HCT116 (cell line): ENCODE data around the gene ALDH3A1. TPM values are rescaled to one million over a fixed set of nuclear protein-coding genes. Genes with fewer than 3 reads are reported as not detected.

Experiments
- ATAC-seq: fragments of 200-7000 bp; cut with Tn5 transposase; 2 replicates; pipeline ENCODE4 v1.9.1; 2020; ENCODE audit warnings: mild to moderate bottlenecking, moderate library complexity
- BruUV-seq: library from RNA; stranded (reverse); fragments of 400-500 nt; replicated peaks from 2 replicates; lab custom pipeline; 2021; lab: Mats Ljungman, UMichigan
- CTCF ChIA-PET: fragments of 300-600 bp; sonication (Branson Sonifier 250); formaldehyde crosslinking; loops from one replicate; lab custom pipeline; 2021; ENCODE audit warnings: antibody characterized with exemption; lab: Charles Lee
- POLR2A ChIA-PET: fragments of 300-600, 350-600 bp; sonication (Branson Sonifier 250); formaldehyde crosslinking; loops from one replicate; lab custom pipeline; 2021; ENCODE audit warnings: antibody characterized with exemption; lab: Charles Lee
- RAD21 ChIA-PET, 2 experiments: fragments of 300-600 bp; sonication (Branson Sonifier 250); formaldehyde crosslinking; loops; one replicate each; lab custom pipeline; 2023; ENCODE audit warnings: low total read pairs in 2 of 2; ENCODE audit not compliant: uncharacterized antibody in 2 of 2, unreplicated experiment in 2 of 2, low non-redundant PET in 1 of 2; lab: Charles Lee
- DNase-seq: peaks from one replicate; pipeline ENCODE4 v3.0.0-alpha.2; 2010; ENCODE audit warnings: low read depth, low spot score
- H2AFZ ChIP-seq: fragments of 200-600 bp; shearing (Covaris generic), sonication (generic); 2 replicates; pipeline ENCODE4 v1.6.1; 2017; ENCODE audit warnings: low read depth, mixed run types, mixed read lengths, antibody characterized with exemption, low read length; ENCODE audit not compliant: poor library complexity, severe bottlenecking
- H3K27ac ChIP-seq: 2 replicates; pipeline ENCODE4 v1.5.1; 2012; ENCODE audit warnings: low read depth, low read length
- H3K27me3 ChIP-seq: fragments of 200-600 bp; sonication (generic); 2 replicates; pipeline ENCODE4 v1.6.1; 2016; ENCODE audit warnings: mixed run types, low read length, mixed read lengths; ENCODE audit not compliant: insufficient read depth
- H3K36me3 ChIP-seq, 2 experiments: fragments of 200-500 bp in 1 of 2; fragments of 200-600 bp in 1 of 2; sonication (Bioruptor generic) in 1 of 2; sonication (generic) in 1 of 2; 2 replicates each; pipeline versions ENCODE4 v1.5.1 to v1.6.1; 2014 to 2016; ENCODE audit warnings: low read length in 2 of 2, inconsistent platforms in 1 of 2, mixed read lengths in 1 of 2, mixed run types in 1 of 2; ENCODE audit not compliant: insufficient read depth in 2 of 2, control insufficient read depth in 1 of 2
- H3K4me1 ChIP-seq, 2 experiments: fragments of 200-600 bp in 1 of 2; sonication (generic) in 1 of 2; 2 replicates each; pipeline versions ENCODE4 v1.5.1 to v1.6.1; 2012 to 2017; ENCODE audit warnings: low read length in 2 of 2, inconsistent platforms in 1 of 2, mild to moderate bottlenecking in 1 of 2, mixed read lengths in 1 of 2, mixed run types in 1 of 2, moderate library complexity in 1 of 2; ENCODE audit not compliant: insufficient read depth in 2 of 2, control insufficient read depth in 1 of 2
- H3K4me2 ChIP-seq: fragments of 200-600 bp; sonication (generic); 2 replicates; pipeline ENCODE4 v1.6.1; 2017; ENCODE audit warnings: mixed run types, low read length, mixed read lengths
- H3K4me3 ChIP-seq, 2 experiments: fragments of 200-600 bp in 1 of 2; sonication (generic) in 1 of 2; replicated peaks in 1 of 2; 2 replicates each; pipeline ENCODE4 v1.5.1; 2011 to 2016; ENCODE audit warnings: low read length in 2 of 2, control low read depth in 1 of 2, low read depth in 1 of 2, mild to moderate bottlenecking in 1 of 2, mixed read lengths in 1 of 2, mixed run types in 1 of 2
- H3K79me2 ChIP-seq: fragments of 200-600 bp; sonication (generic); 2 replicates; pipeline ENCODE4 v1.6.1; 2017; ENCODE audit warnings: mild to moderate bottlenecking, mixed run types, low read length, moderate library complexity, mixed read lengths; ENCODE audit not compliant: insufficient read depth
- H3K9ac ChIP-seq: fragments of 200-600 bp; sonication (generic); 2 replicates; pipeline ENCODE4 v1.6.1; 2016; ENCODE audit warnings: low read length, mixed read lengths
- H3K9me2 ChIP-seq: fragments of 200-600 bp; sonication (generic), shearing (Covaris generic); 2 replicates; pipeline ENCODE4 v1.6.1; 2017; ENCODE audit warnings: mixed run types, mild to moderate bottlenecking, moderate library complexity; ENCODE audit not compliant: insufficient read depth
- H3K9me3 ChIP-seq, 2 experiments: fragments of 200-500 bp in 1 of 2; fragments of 200-600 bp in 1 of 2; sonication (Bioruptor generic) in 1 of 2; sonication (generic) in 1 of 2; 2 replicates each; pipeline ENCODE4 v1.6.1; 2014 to 2017; ENCODE audit warnings: low read length in 2 of 2, mixed read lengths in 2 of 2, inconsistent platforms in 1 of 2, low read depth in 1 of 2, mild to moderate bottlenecking in 1 of 2, mixed run types in 1 of 2, moderate library complexity in 1 of 2; ENCODE audit not compliant: control insufficient read depth in 1 of 2, insufficient read depth in 1 of 2
- H4K20me1 ChIP-seq: fragments of 200-600 bp; sonication (generic), shearing (Covaris generic); 2 replicates; pipeline ENCODE4 v1.6.1; 2017; ENCODE audit warnings: mixed run types, mild to moderate bottlenecking, moderate library complexity; ENCODE audit not compliant: insufficient read depth
- CBX3 ChIP-seq: IDR thresholded peaks from 2 replicates; pipeline ENCODE4 v1.6.1; 2012; ENCODE audit warnings: low read depth
- CEBPB ChIP-seq: IDR thresholded peaks from 2 replicates; pipeline ENCODE4 v1.6.1; 2012; ENCODE audit warnings: low read depth
- CTCF ChIP-seq, 3 experiments: fragments of 200-600 bp in 1 of 3; sonication (generic) in 1 of 3; IDR thresholded peaks in 2 of 3; conservative IDR thresholded peaks in 1 of 3; 2 replicates each; pipeline ENCODE4 v1.5.1; 2012 to 2017; ENCODE audit warnings: low read depth in 2 of 3, low read length in 2 of 3, antibody characterized with exemption in 1 of 3, borderline replicate concordance in 1 of 3, control low read depth in 1 of 3, mild to moderate bottlenecking in 1 of 3, mixed read lengths in 1 of 3, mixed run types in 1 of 3, moderate library complexity in 1 of 3; ENCODE audit not compliant: insufficient read depth in 1 of 3
- EGR1 ChIP-seq: IDR thresholded peaks from 2 replicates; pipeline ENCODE4 v1.6.1; 2012; ENCODE audit warnings: low read depth
- ELF1 ChIP-seq: IDR thresholded peaks from 2 replicates; pipeline ENCODE4 v1.6.1; 2012; ENCODE audit warnings: low read depth, borderline replicate concordance
- EZH2phosphoT487 ChIP-seq: fragments of 200-600 bp; IDR thresholded peaks from 2 replicates; pipeline ENCODE4 v1.6.1; 2018; ENCODE audit warnings: antibody characterized with exemption, borderline replicate concordance
- FOSL1 ChIP-seq: IDR thresholded peaks from 2 replicates; pipeline ENCODE4 v1.6.1; 2012; ENCODE audit warnings: low read depth
- JUND ChIP-seq: IDR thresholded peaks from 2 replicates; pipeline ENCODE4 v1.6.1; 2012
- MAX ChIP-seq: IDR thresholded peaks from 2 replicates; pipeline ENCODE4 v1.6.1; 2012
- POLR2AphosphoS5 ChIP-seq: IDR thresholded peaks from 2 replicates; pipeline ENCODE4 v1.6.1; 2011; ENCODE audit warnings: mild to moderate bottlenecking, low read depth, low read length, moderate library complexity
- RAD21 ChIP-seq: IDR thresholded peaks from 2 replicates; pipeline ENCODE4 v1.6.1; 2012; ENCODE audit warnings: low read depth, mild to moderate bottlenecking
- SIN3A ChIP-seq: IDR thresholded peaks from 2 replicates; pipeline ENCODE4 v1.6.1; 2012; ENCODE audit warnings: low read depth
- SP1 ChIP-seq: IDR thresholded peaks from 2 replicates; pipeline ENCODE4 v1.6.1; 2012; ENCODE audit warnings: low read depth
- TCF7L2 ChIP-seq: IDR thresholded peaks from 2 replicates; pipeline ENCODE4 v1.7.0; 2011; ENCODE audit warnings: borderline replicate concordance, inconsistent platforms; ENCODE audit not compliant: insufficient read depth, insufficient read length; ENCODE audit errors: extremely low read depth
- YY1 ChIP-seq: IDR thresholded peaks from 2 replicates; pipeline ENCODE4 v1.6.1; 2011; ENCODE audit warnings: low read length, low read depth, moderate library complexity, mild to moderate bottlenecking; ENCODE audit not compliant: insufficient replicate concordance; ENCODE audit errors: extremely low read depth
- ZNF274 ChIP-seq: fragments of 200-500 bp; sonication (Bioruptor generic); IDR thresholded peaks from 2 replicates; pipeline ENCODE4 v1.6.1; 2014; ENCODE audit warnings: mild to moderate bottlenecking, low read depth, low read length, inconsistent platforms
- intact Hi-C: fragments of 100-400 bp; cut with micrococcal nuclease; formaldehyde crosslinking; loops from 2 replicates; pipeline ENCODE4 v1.10.0; 2022
- total RNA-seq: library from RNA; stranded (reverse); gene quantifications from one replicate; pipeline ENCODE4 v1.2.1, GENCODE V29; 2021; ENCODE audit not compliant: unreplicated experiment
- TF ChIP-seq, protein P1 (sequence below): IDR thresholded peaks from 2 replicates; pipeline ENCODE4 v1.6.1; 2011; ENCODE audit warnings: mild to moderate bottlenecking, low read length, moderate library complexity; ENCODE audit not compliant: insufficient replicate concordance; ENCODE audit errors: extremely low read depth
- TF ChIP-seq, protein P2 (sequence below): IDR thresholded peaks from 2 replicates; pipeline ENCODE4 v1.6.1; 2012

The ALDH3A1 gene
- total RNA-seq, 1 experiment from 2014 or later: 0.86 TPM

DNA sequence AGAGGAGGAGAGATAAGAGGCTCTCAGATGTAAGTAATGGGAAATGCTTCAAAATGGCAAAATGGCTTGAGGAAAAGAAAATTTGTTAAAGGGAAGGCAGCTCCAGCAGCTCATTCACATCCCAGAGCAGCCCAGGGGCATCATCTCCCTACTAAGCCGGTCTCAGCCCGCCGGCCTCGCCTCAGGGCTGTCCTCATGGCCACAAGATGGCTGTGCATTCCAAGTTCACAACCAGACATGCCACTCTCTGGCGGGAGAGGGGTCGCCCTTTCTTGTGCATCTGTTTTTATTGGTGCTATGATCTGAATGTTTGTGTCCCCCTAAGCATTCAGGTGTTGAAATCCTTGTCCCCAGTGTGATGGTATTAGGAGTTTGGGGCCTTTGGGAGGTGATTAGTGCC, 18.2 kb downstream of the ALDH3A1 start:
- intact Hi-C loops: no loop called here
- Histone ChIP-seq H3K9ac (no peak overlapping the region), H3K27me3 (no peaks in the 10 kb centered on the region), H3K36me3 (no peaks in the 10 kb centered on the region), H2AFZ (no peak overlapping the region), H4K20me1 (no peaks in the 10 kb centered on the region), H3K4me1 (no peaks in the 10 kb centered on the region), H3K9me3 (no peaks in the 10 kb centered on the region), H3K9me2 (no peaks in the 10 kb centered on the region), H3K79me2 (no peaks in the 10 kb centered on the region), H3K4me3 (no peak overlapping the region), H3K4me2 (no peak overlapping the region), H3K27ac (no peak overlapping the region)
- ChIA-PET POLR2A (no interaction called here), CTCF (interaction anchor here (0.9 kb wide), 1 partner anchor 15 kb away, joined by 3 read pairs; no protein-coding TSS in a partner anchor), RAD21 (no interaction called here)
- DNase-seq (no peak), ATAC-seq (no peak)
- BruUV-seq: no TSS peak
- no peak for TF ChIP-seq CTCF (IDR thresholded peaks at IDR 0.05 in 2 of 3, conservative IDR thresholded peaks at IDR 0.05 in 1 of 3; ENCODE audit: borderline replicate concordance in 1 of 3, insufficient read depth in 1 of 3, low read depth in 2 of 3, low read length in 2 of 3)
- TF ChIP-seq, protein P1, sequence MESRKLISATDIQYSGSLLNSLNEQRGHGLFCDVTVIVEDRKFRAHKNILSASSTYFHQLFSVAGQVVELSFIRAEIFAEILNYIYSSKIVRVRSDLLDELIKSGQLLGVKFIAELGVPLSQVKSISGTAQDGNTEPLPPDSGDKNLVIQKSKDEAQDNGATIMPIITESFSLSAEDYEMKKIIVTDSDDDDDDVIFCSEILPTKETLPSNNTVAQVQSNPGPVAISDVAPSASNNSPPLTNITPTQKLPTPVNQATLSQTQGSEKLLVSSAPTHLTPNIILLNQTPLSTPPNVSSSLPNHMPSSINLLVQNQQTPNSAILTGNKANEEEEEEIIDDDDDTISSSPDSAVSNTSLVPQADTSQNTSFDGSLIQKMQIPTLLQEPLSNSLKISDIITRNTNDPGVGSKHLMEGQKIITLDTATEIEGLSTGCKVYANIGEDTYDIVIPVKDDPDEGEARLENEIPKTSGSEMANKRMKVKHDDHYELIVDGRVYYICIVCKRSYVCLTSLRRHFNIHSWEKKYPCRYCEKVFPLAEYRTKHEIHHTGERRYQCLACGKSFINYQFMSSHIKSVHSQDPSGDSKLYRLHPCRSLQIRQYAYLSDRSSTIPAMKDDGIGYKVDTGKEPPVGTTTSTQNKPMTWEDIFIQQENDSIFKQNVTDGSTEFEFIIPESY: no peak
- no peak for TF ChIP-seq CBX3
- no peak for TF ChIP-seq CEBPB
- no peak for TF ChIP-seq RAD21
- TF ChIP-seq SIN3A: no peak
- TF ChIP-seq EZH2phosphoT487: no peak
- TF ChIP-seq TCF7L2: no peak
- TF ChIP-seq, protein P2, sequence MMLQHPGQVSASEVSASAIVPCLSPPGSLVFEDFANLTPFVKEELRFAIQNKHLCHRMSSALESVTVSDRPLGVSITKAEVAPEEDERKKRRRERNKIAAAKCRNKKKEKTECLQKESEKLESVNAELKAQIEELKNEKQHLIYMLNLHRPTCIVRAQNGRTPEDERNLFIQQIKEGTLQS: no peak
- no peak for TF ChIP-seq JUND
- TF ChIP-seq SP1: no peak
- no peak for TF ChIP-seq EGR1
- no peak for TF ChIP-seq YY1
- TF ChIP-seq ELF1: no peak
- no peak for TF ChIP-seq MAX
- TF ChIP-seq FOSL1: no peak
- TF ChIP-seq POLR2AphosphoS5: no peak
- no peak for TF ChIP-seq ZNF274
